Skeletal muscle tissue (tissue), 5 donors: ENCODE results near the gene INPP5J. TPM values are rescaled to one million over a fixed set of nuclear protein-coding genes. Genes with fewer than 3 reads are reported as not detected.
A peak's percentile ranks its signal among the peaks of the same experiment; 100 is the strongest.

ENCODE experiments used
- H3K27ac ChIP-seq: one replicate; pipeline ENCODE4 v1.7.0; 2013; ENCODE audit warnings: mild to moderate bottlenecking, low read depth, low read length, inconsistent platforms
- H3K27me3 ChIP-seq, 3 donors: one replicate each; pipeline ENCODE4 v1.7.0; 2013; ENCODE audit warnings: low read length in 3 of 3; ENCODE audit not compliant: control insufficient read depth in 3 of 3, insufficient read depth in 3 of 3
- H3K36me3 ChIP-seq, 3 donors: one replicate each; pipeline ENCODE4 v1.7.0; 2013; ENCODE audit warnings: low read length in 3 of 3; ENCODE audit not compliant: control insufficient read depth in 3 of 3, insufficient read depth in 3 of 3
- H3K4me1 ChIP-seq, 3 donors: one replicate each; pipeline ENCODE4 v1.7.0; 2013; ENCODE audit warnings: low read length in 3 of 3, mild to moderate bottlenecking in 3 of 3; ENCODE audit not compliant: control insufficient read depth in 3 of 3, insufficient read depth in 3 of 3
- H3K4me3 ChIP-seq, 3 donors: one replicate each; pipeline ENCODE4 v1.7.0; 2013; ENCODE audit warnings: low read length in 3 of 3
- H3K9ac ChIP-seq, 3 donors: one replicate each; pipeline ENCODE4 v1.7.0; 2013; ENCODE audit warnings: low read length in 3 of 3, mild to moderate bottlenecking in 3 of 3, moderate library complexity in 2 of 3, low read depth in 1 of 3
- H3K9me3 ChIP-seq, 3 donors: one replicate each; pipeline ENCODE4 v1.7.0; 2013; ENCODE audit warnings: low read length in 3 of 3; ENCODE audit not compliant: control insufficient read depth in 3 of 3
- small RNA-seq: library from RNA; depleted of rRNA; stranded (forward); fragments of <200 nt; gene quantifications from one replicate; pipeline ENCODE3, GENCODE V24; 2014
- total RNA-seq: library from RNA; depleted of rRNA; stranded (reverse); fragments of >200 nt; gene quantifications from one replicate; pipeline ENCODE4 v1.2.3, GENCODE V29; 2014
- donor health status: Osteomylitis.

INPP5J gene
- total RNA-seq, 1 donor from 2014 or later = not detected

- H3K9ac ChIP-seq = no peak overlapping the region
- H3K9me3 ChIP-seq = no peaks in the 10 kb centered on the region
- H3K36me3 ChIP-seq = peaks cover 2 to 3% (median 2%) of the 10 kb centered on the region in 3 donors
- H3K4me1 ChIP-seq = peaks cover 9 to 36% (median 12%) of the 10 kb centered on the region in 3 donors
- H3K27me3 ChIP-seq = no peaks in the 10 kb centered on the region
- no peak overlapping the region for H3K27ac ChIP-seq
- no peak overlapping the region for H3K4me3 ChIP-seq
Observed at GRCh38 chr22:31178859-31179258, 56.1 kb downstream of the INPP5J start.

GRCh38 chr22:31179345-31179744 lies 56.6 kb downstream of the INPP5J start:
- Histone ChIP-seq H3K36me3 (peaks cover 2 to 3% (median 2%) of the 10 kb centered on the region in 3 donors), H3K27me3 (no peaks in the 10 kb centered on the region), H3K27ac (peak overlapping the region; percentile 30), H3K4me1 (peaks cover 8 to 32% (median 12%) of the 10 kb centered on the region in 3 donors), H3K9me3 (no peaks in the 10 kb centered on the region), H3K4me3 (no peak overlapping the region), H3K9ac (peak overlapping the region in 1 of 3 donors; percentile 33)

GRCh38 chr22:31184015-31184414 lies 61.2 kb downstream of the INPP5J start:
- Histone ChIP-seq H3K36me3 (peaks cover 7 to 13% (median 10%) of the 10 kb centered on the region in 3 donors), H3K9me3 (no peaks in the 10 kb centered on the region), H3K4me1 (peaks cover 6 to 9% (median 7%) of the 10 kb centered on the region in 3 donors), H3K27me3 (no peaks in the 10 kb centered on the region), H3K27ac (no peak overlapping the region), H3K9ac (no peak overlapping the region), H3K4me3 (no peak overlapping the region)

Small RNAs within 50 kb of the gene (small RNA-seq; reads per million reads assigned to genes)
- 0.88 reads per million, percentile 76 among the genes with 10 or more reads in this experiment for gene MIR3928

Other genes with a start within 250 kb of the INPP5J start
- 15.7 TPM for gene MORC2, start 154.2 kb upstream of the INPP5J start, total RNA-seq
- 39.1 TPM for gene TUG1, start 153.7 kb upstream of the INPP5J start, total RNA-seq
- 57.9 TPM for gene SMTN, start 41.6 kb upstream of the INPP5J start, total RNA-seq
- gene SELENOM, start 15.4 kb upstream of the INPP5J start, total RNA-seq = 16.2 TPM
- gene PLA2G3, start 17.5 kb downstream of the INPP5J start, total RNA-seq = not detected
- gene RNF185, start 37.2 kb downstream of the INPP5J start, total RNA-seq = 17.2 TPM
- 15.7 TPM for gene LIMK2, start 89.3 kb downstream of the INPP5J start, total RNA-seq
- gene PIK3IP1, start 169.5 kb downstream of the INPP5J start, total RNA-seq = 6.3 TPM
- 19.8 TPM for gene PATZ1, start 223.4 kb downstream of the INPP5J start, total RNA-seq